Uterus (tissue), 4 donors: ENCODE measurements around the gene RASSF8. TPM values are rescaled to one million over a fixed set of nuclear protein-coding genes. Genes with fewer than 3 reads are reported as not detected.

ENCODE experiments used
- DNase-seq, 2 donors: peaks; one replicate each; pipeline ENCODE4 v3.0.0-alpha.2; 2019 to 2020
- H3K27ac ChIP-seq, 2 donors: fragments of 200-600 bp; sonication (generic); 1 replicate in 1 of 2; 2 replicates in 1 of 2; pipeline ENCODE4 v1.5.1; 2016 to 2018
- H3K27me3 ChIP-seq, 2 donors: fragments of 200-600 bp; sonication (generic); one replicate each; pipeline ENCODE4 v1.5.1; 2018 to 2019; ENCODE audit warnings: control low read depth in 1 of 2
- H3K36me3 ChIP-seq, 2 donors: fragments of 200-600 bp; sonication (generic); one replicate each; pipeline ENCODE4 v1.5.1; 2019; ENCODE audit warnings: control low read depth in 1 of 2
- H3K4me1 ChIP-seq, 2 donors: fragments of 200-600 bp; sonication (generic); one replicate each; pipeline ENCODE4 v1.5.1; 2018 to 2019; ENCODE audit warnings: control low read depth in 1 of 2
- H3K4me3 ChIP-seq, 2 donors: fragments of 200-600 bp; sonication (generic); 1 replicate in 1 of 2; 2 replicates in 1 of 2; pipeline ENCODE4 v1.5.1; 2018 to 2019; ENCODE audit warnings: mild to moderate bottlenecking in 1 of 2
- H3K9me3 ChIP-seq, 2 donors: fragments of 200-600 bp; sonication (generic); one replicate each; pipeline ENCODE4 v1.5.1; 2019; ENCODE audit warnings: control low read depth in 1 of 2
- CTCF ChIP-seq, 4 experiments: fragments of 200-600 bp in 2 of 4; fragments of 450-650 bp in 2 of 4; sonication (generic) in 2 of 4; IDR thresholded peaks; one replicate each; pipeline ENCODE4 v1.5.1; 2016 to 2019; ENCODE audit warnings: antibody characterized with exemption in 4 of 4, mild to moderate bottlenecking in 2 of 4, moderate library complexity in 1 of 4
- POLR2A ChIP-seq, 2 donors: fragments of 450-650 bp; IDR thresholded peaks; one replicate each; pipeline ENCODE4 v1.6.1; 2016; ENCODE audit warnings: antibody characterized with exemption in 2 of 2, mild to moderate bottlenecking in 1 of 2, moderate library complexity in 1 of 2
- intact Hi-C: fragments of 100-400 bp; cut with DNase I; formaldehyde crosslinking; loops from one replicate; pipeline ENCODE4 v1.15.1; 2023; ENCODE audit warnings: low total_unique reads
- total RNA-seq, 4 donors: library from RNA; depleted of rRNA in 3 of 4; stranded (reverse); fragments of >200 nt in 3 of 4; gene quantifications; one replicate each; pipeline versions ENCODE4 v1.1.0 to v1.2.4, GENCODE V29; 2014 to 2023
- donor health status: DM: yes; HTN: yes; CAD: no.

Gene RASSF8
- total RNA-seq, result 100 to 1,000 TPM in 2 of 4 donors, 10 to 100 TPM in 2; 54.1 to 174 (median 119) TPM

- Histone ChIP-seq H3K4me1 (peaks cover 0 to under 1% of the 10 kb centered on the region in 2 donors), H3K36me3 (no peaks in the 10 kb centered on the region), H3K4me3 (peak within 1 kb of the TSS; percentile 80 to 95), H3K27me3 (no peaks in the 10 kb centered on the region), H3K9me3 (no peaks in the 10 kb centered on the region), H3K27ac (peak within 1 kb of the TSS; percentile 95 to 98)
- peak; percentile 72 to 81 for DNase-seq
- peak; percentile 62 to 95 for TF ChIP-seq POLR2A (IDR thresholded peaks at IDR 0.05)
- TF ChIP-seq CTCF (IDR thresholded peaks at IDR 0.05), result peak in 2 of 4 experiments; percentile 1 to 8
- intact Hi-C loops, result loop anchor here (10.0 kb wide), 1 partner anchor 76 kb away; no protein-coding TSS in a partner anchor
Observed at GRCh38 chr12:25958428-25959070, at the start of gene RASSF8. Gene RASSF8 (plus strand): TSS chr12:25958682. CDS start chr12:26055344, 96,662 bp downstream.

- no peak overlapping the region for H3K4me3 ChIP-seq
- TF ChIP-seq POLR2A (IDR thresholded peaks at IDR 0.05) (no peak), CTCF (IDR thresholded peaks at IDR 0.05) (no peak)
- DNase-seq, result no peak
- intact Hi-C loops, result no loop called here
- no peaks in the 10 kb centered on the region for H3K36me3 ChIP-seq
- no peak overlapping the region for H3K27ac ChIP-seq
- H3K9me3 ChIP-seq, result no peaks in the 10 kb centered on the region
- H3K4me1 ChIP-seq, result no peaks in the 10 kb centered on the region
- H3K27me3 ChIP-seq, result no peaks in the 10 kb centered on the region
Observed at GRCh38 chr12:25914551-25914950, 43.9 kb upstream of the RASSF8 start.

GRCh38 chr12:25924491-25925001, 33.9 kb upstream of the RASSF8 start:
- Histone ChIP-seq H3K9me3 (no peaks in the 10 kb centered on the region), H3K36me3 (no peaks in the 10 kb centered on the region), H3K27ac (no peak overlapping the region), H3K4me1 (no peaks in the 10 kb centered on the region), H3K27me3 (no peaks in the 10 kb centered on the region), H3K4me3 (no peak overlapping the region)
- TF ChIP-seq POLR2A (IDR thresholded peaks at IDR 0.05), result no peak
- TF ChIP-seq CTCF (IDR thresholded peaks at IDR 0.05), result no peak
- DNase-seq, result no peak
- intact Hi-C loops, result no loop called here

GRCh38 chr12:25925064-25925463, 33.4 kb upstream of the RASSF8 start:
- intact Hi-C loops, result no loop called here
- TF ChIP-seq POLR2A (IDR thresholded peaks at IDR 0.05) (no peak), CTCF (IDR thresholded peaks at IDR 0.05) (no peak)
- no peak for DNase-seq
- no peaks in the 10 kb centered on the region for H3K36me3 ChIP-seq
- no peaks in the 10 kb centered on the region for H3K9me3 ChIP-seq
- no peaks in the 10 kb centered on the region for H3K4me1 ChIP-seq
- no peak overlapping the region for H3K27ac ChIP-seq
- no peaks in the 10 kb centered on the region for H3K27me3 ChIP-seq
- H3K4me3 ChIP-seq, result no peak overlapping the region

GRCh38 chr12:25926536-25926935, 31.9 kb upstream of the RASSF8 start:
- intact Hi-C loops, result no loop called here
- no peak for TF ChIP-seq CTCF (IDR thresholded peaks at IDR 0.05)
- no peaks in the 10 kb centered on the region for H3K4me1 ChIP-seq
- no peak for DNase-seq
- H3K4me3 ChIP-seq, result no peak overlapping the region
- H3K9me3 ChIP-seq, result no peaks in the 10 kb centered on the region
- H3K27ac ChIP-seq, result no peak overlapping the region
- no peaks in the 10 kb centered on the region for H3K36me3 ChIP-seq
- no peaks in the 10 kb centered on the region for H3K27me3 ChIP-seq
